ENCODE results near the gene DPP7.

Gene DPP7

DNA sequence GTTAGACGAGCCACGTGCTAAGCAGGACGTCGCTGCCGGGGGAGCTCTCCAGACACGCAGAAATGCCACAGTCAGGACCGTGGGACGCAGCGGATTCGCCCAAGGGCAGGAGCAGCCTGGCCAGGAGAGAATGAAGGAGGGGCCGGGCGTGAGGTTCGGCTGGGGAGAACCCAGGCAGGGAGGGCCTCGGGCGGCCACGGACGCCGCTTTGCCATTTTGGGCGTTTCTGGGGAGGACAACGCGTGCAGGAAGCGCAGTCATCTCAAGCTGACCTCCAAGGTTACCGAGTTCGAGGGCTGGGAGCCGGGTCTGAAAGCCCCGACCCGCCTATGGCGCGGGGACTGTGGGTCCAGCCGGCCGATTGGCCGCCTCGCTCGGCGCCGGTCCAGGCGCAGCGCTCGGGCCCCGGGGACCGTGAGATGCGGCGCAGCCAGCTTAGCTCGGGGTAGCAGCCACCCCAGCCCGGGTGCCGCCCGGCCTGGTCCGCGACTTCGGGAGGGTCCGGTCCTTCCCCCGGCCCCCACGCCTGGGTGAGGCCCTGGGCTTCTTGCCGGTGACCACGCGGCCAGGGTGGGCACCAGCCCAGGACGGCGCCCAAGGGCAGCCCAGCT lies 28.5 kb downstream of the DPP7 start:
- TF ChIP-seq, protein P1, sequence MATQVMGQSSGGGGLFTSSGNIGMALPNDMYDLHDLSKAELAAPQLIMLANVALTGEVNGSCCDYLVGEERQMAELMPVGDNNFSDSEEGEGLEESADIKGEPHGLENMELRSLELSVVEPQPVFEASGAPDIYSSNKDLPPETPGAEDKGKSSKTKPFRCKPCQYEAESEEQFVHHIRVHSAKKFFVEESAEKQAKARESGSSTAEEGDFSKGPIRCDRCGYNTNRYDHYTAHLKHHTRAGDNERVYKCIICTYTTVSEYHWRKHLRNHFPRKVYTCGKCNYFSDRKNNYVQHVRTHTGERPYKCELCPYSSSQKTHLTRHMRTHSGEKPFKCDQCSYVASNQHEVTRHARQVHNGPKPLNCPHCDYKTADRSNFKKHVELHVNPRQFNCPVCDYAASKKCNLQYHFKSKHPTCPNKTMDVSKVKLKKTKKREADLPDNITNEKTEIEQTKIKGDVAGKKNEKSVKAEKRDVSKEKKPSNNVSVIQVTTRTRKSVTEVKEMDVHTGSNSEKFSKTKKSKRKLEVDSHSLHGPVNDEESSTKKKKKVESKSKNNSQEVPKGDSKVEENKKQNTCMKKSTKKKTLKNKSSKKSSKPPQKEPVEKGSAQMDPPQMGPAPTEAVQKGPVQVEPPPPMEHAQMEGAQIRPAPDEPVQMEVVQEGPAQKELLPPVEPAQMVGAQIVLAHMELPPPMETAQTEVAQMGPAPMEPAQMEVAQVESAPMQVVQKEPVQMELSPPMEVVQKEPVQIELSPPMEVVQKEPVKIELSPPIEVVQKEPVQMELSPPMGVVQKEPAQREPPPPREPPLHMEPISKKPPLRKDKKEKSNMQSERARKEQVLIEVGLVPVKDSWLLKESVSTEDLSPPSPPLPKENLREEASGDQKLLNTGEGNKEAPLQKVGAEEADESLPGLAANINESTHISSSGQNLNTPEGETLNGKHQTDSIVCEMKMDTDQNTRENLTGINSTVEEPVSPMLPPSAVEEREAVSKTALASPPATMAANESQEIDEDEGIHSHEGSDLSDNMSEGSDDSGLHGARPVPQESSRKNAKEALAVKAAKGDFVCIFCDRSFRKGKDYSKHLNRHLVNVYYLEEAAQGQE (IDR thresholded peaks at IDR 0.05; ENCODE audit: insufficient read depth in 1 of 2, low read depth in 2 of 2, low read length in 2 of 2): 0 out of 4 replicates have a peak, but pooled peaks of 1 of the 2 experiments have one; percentile 10
- 0 out of 2 replicates have a peak, but pooled peaks have one; percentile 6 for TF ChIP-seq POLR2AphosphoS5 (IDR thresholded peaks at IDR 0.05; ENCODE audit: low read depth, low read length)
- no peak for TF ChIP-seq FOXP2 (optimal IDR thresholded peaks at IDR 0.05; ENCODE audit: borderline replicate concordance, extremely low read depth, extremely low read length, insufficient read depth)
- TF ChIP-seq SIN3A (IDR thresholded peaks at IDR 0.05; ENCODE audit: borderline replicate concordance, insufficient read depth, low read length): no peak

DNA sequence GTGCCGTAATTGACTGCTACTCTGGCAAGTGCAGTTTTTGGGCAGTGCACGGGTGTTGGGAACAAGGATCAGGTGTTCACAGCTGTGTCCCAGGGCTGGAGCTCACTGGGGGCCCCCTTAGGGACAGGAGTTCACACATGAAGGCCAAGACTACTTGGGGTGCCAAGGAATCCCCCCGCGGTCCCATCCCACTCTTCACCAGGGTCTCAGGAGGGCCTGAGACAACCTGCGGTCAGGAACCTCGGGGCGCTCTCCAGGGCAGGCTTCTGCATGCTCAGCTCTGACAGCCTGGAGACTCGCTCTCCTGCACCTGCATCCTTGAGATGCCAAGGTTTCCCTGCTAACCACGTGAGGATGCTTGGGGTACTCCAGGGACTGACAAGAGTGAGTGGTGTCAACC lies 30.0 kb downstream of the DPP7 start:
- TF ChIP-seq FOXP2 (optimal IDR thresholded peaks at IDR 0.05; ENCODE audit: borderline replicate concordance, extremely low read depth, extremely low read length, insufficient read depth): no peak
- TF ChIP-seq POLR2AphosphoS5 (IDR thresholded peaks at IDR 0.05; ENCODE audit: low read depth, low read length): no peak
- TF ChIP-seq TAF1 (IDR thresholded peaks at IDR 0.05; ENCODE audit: borderline replicate concordance, insufficient read depth, low read length): no peak
- no peak for TF ChIP-seq SIN3A (IDR thresholded peaks at IDR 0.05; ENCODE audit: borderline replicate concordance, insufficient read depth, low read length)
- TF ChIP-seq, protein P1 (IDR thresholded peaks at IDR 0.05; ENCODE audit: insufficient read depth in 1 of 2, low read depth in 2 of 2, low read length in 2 of 2): no peak

DNA sequence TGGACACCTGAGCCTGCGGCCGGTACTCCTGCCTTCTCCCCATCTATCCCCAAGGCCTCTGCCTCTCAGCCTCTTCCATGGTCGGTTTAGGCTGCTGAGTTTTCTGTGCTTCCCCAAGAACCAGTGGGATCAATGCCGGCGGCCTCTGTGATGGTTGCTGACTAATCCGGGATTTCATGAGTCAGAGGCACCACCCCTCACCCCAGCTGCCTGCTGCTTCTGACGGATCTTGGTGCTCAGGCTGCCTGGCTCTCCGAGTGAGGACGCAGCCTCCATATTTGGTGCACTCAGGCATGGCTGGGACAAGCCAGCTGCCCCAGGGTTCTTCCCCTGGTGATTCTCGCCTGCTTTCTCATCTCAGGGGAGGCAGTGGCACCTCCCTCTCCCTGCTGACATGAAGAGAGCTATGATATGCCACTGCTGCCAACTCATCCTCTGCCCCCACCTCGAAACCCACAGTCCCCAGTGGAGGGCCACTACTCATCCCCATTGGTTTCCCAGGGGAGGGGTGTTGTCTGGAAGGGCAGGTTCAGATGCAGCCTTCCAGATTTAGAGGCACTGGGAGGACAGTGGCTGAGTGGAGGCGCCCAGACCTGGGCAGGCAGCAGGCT lies 31.0 kb downstream of the DPP7 start:
- TF ChIP-seq TAF1 (IDR thresholded peaks at IDR 0.05; ENCODE audit: borderline replicate concordance, insufficient read depth, low read length): no peak
- TF ChIP-seq, protein P1 (IDR thresholded peaks at IDR 0.05; ENCODE audit: insufficient read depth in 1 of 2, low read depth in 2 of 2, low read length in 2 of 2): no peak

DNA sequence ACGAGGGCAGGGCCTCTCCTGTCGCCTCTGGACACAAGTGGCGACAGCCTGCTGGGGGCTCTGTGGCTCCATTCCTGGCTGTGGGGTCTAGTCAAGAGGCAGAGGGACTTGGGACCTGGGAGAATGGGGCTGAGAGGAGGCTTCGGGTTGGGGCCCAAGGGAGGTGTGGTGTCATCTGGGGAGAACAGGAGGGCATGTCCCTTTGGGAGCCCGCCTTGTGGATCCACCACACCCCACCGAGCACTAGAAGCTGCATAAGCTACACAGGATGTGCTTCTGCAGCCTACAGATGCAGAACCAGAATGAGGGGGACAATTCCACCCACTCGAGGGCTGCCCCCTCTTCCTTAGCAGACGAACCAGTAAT lies 31.6 kb downstream of the DPP7 start:
- TF ChIP-seq SIN3A (IDR thresholded peaks at IDR 0.05; ENCODE audit: borderline replicate concordance, insufficient read depth, low read length) (no peak), FOXP2 (optimal IDR thresholded peaks at IDR 0.05; ENCODE audit: borderline replicate concordance, extremely low read depth, extremely low read length, insufficient read depth) (no peak), POLR2AphosphoS5 (IDR thresholded peaks at IDR 0.05; ENCODE audit: low read depth, low read length) (no peak), TAF1 (IDR thresholded peaks at IDR 0.05; ENCODE audit: borderline replicate concordance, insufficient read depth, low read length) (no peak)
- TF ChIP-seq, protein P1 (IDR thresholded peaks at IDR 0.05; ENCODE audit: insufficient read depth in 1 of 2, low read depth in 2 of 2, low read length in 2 of 2): no peak

All from PFSK-1 (cell line).